Osteocyte (in vitro differentiated cells): Measurements from ENCODE around the gene EME2. TPM values are rescaled to one million over a fixed set of nuclear protein-coding genes. Genes with fewer than 3 reads are reported as not detected.

Experiments
- DNase-seq: peaks from one replicate; pipeline ENCODE4 v3.0.0; 2021; ENCODE audit warnings: mixed read lengths; ENCODE audit not compliant: unreplicated experiment; ENCODE audit errors: extremely low spot score
- H3K27ac Mint-ChIP-seq: one replicate; pipeline ENCODE4 v1.8.0; 2021; ENCODE audit warnings: mild to moderate bottlenecking, mixed read lengths; ENCODE audit not compliant: unreplicated experiment
- H3K27me3 Mint-ChIP-seq: one replicate; pipeline ENCODE4 v1.8.0; 2021; ENCODE audit warnings: mixed read lengths; ENCODE audit not compliant: unreplicated experiment
- H3K36me3 Mint-ChIP-seq: one replicate; pipeline ENCODE4 v1.8.0; 2021; ENCODE audit warnings: mixed read lengths; ENCODE audit not compliant: unreplicated experiment
- H3K4me1 Mint-ChIP-seq: one replicate; pipeline ENCODE4 v1.8.0; 2021; ENCODE audit warnings: mixed read lengths; ENCODE audit not compliant: unreplicated experiment
- H3K4me3 Mint-ChIP-seq: one replicate; pipeline ENCODE4 v1.8.0; 2021; ENCODE audit warnings: mild to moderate bottlenecking, moderate library complexity, mixed read lengths; ENCODE audit not compliant: unreplicated experiment
- H3K9me3 Mint-ChIP-seq: one replicate; pipeline ENCODE4 v1.8.0; 2021; ENCODE audit warnings: mixed read lengths; ENCODE audit not compliant: unreplicated experiment
- total RNA-seq: library from RNA; stranded (reverse); gene quantifications from 2 replicates; pipeline ENCODE4 v1.2.1, GENCODE V29; 2021
- TF ChIP-seq, protein P1 (sequence below): fragments of 200-600 bp; sonication (generic); IDR thresholded peaks from 2 replicates; pipeline ENCODE4 v1.5.0; 2021; ENCODE audit warnings: antibody characterized with exemption, mild to moderate bottlenecking, moderate library complexity

Gene EME2
- total RNA-seq, 1 donor from 2014 or later = 21.5 TPM

DNA sequence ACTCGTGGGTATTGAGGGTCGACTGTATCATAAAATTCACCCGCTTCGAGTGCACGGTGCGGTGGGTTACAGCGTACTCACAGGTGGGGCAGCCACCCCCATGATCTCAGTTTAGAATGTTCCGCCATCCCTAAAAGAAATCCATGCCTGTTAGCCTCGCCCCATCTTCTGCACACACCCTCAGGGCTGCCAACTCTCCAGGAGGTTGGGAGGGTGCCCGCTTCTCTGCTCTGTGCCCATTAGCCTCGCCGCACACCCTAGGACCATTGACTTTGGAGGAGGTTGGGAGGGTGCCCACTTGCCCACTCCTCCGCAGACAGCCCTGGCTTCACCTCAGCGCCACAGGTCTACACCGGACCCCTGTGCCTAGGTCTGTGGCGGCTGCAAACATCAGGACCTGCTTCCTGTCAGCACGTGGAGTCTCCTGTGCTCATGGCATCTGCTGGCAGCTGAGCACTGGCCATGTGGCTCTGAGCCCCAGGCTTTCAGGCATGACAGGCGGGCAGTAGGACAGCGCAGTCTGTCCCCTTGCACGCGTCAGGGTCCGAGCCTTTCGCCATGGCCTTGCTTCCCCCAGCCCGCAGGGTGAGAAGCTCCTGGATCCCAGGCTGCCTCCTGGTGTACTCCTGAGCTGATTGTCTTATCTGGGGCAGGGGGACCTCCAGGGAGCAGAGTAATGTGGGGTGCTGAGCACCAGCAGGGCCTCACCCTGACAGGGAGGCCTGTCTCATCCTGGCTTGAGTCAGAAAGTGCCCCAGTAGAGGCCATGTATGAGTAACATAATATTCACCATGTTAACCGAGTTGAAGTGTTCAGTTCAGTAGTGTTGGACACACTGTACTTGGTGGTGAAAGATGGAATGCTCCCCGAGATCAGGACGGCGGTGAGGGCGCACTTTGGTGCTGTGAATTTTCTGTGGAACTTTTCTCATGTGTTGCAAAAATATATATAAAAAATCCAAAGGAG, 23.2 kb upstream of the EME2 start:
- no peak for DNase-seq
- H3K27ac Mint-ChIP-seq = no peak overlapping the region
- no peaks in the 10 kb centered on the region for H3K9me3 Mint-ChIP-seq
- H3K4me3 Mint-ChIP-seq = no peak overlapping the region
- H3K4me1 Mint-ChIP-seq = peaks cover 30% of the 10 kb centered on the region
- no peaks in the 10 kb centered on the region for H3K27me3 Mint-ChIP-seq
- TF ChIP-seq, protein P1, sequence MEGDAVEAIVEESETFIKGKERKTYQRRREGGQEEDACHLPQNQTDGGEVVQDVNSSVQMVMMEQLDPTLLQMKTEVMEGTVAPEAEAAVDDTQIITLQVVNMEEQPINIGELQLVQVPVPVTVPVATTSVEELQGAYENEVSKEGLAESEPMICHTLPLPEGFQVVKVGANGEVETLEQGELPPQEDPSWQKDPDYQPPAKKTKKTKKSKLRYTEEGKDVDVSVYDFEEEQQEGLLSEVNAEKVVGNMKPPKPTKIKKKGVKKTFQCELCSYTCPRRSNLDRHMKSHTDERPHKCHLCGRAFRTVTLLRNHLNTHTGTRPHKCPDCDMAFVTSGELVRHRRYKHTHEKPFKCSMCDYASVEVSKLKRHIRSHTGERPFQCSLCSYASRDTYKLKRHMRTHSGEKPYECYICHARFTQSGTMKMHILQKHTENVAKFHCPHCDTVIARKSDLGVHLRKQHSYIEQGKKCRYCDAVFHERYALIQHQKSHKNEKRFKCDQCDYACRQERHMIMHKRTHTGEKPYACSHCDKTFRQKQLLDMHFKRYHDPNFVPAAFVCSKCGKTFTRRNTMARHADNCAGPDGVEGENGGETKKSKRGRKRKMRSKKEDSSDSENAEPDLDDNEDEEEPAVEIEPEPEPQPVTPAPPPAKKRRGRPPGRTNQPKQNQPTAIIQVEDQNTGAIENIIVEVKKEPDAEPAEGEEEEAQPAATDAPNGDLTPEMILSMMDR = no peak
- no peaks in the 10 kb centered on the region for H3K36me3 Mint-ChIP-seq

DNA sequence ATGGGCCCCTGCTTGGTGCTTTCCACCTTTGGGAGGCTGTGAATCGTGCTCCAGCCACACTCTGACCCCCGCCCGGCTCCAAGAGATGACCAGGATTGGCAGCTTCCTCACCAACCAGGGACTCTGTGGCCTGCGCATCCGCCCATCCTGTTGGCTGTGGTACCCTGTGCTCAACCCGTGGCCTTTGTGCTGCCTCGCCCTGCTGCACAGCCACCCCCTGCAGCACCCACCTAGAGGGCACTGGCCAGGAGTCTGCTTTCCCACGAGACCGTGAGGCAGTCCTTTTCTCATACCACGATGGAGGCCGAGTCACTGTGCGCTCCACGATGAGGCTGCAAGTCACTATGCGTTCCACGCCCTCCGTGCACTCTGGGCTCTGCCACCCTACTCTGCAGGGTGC, 20.7 kb upstream of the EME2 start:
- TF ChIP-seq, protein P1 = no peak
- H3K27me3 Mint-ChIP-seq = no peaks in the 10 kb centered on the region
- H3K27ac Mint-ChIP-seq = no peak overlapping the region
- H3K36me3 Mint-ChIP-seq = peaks cover 12% of the 10 kb centered on the region
- no peaks in the 10 kb centered on the region for H3K9me3 Mint-ChIP-seq
- H3K4me3 Mint-ChIP-seq = no peak overlapping the region
- DNase-seq = no peak
- peaks cover 5% of the 10 kb centered on the region for H3K4me1 Mint-ChIP-seq

DNA sequence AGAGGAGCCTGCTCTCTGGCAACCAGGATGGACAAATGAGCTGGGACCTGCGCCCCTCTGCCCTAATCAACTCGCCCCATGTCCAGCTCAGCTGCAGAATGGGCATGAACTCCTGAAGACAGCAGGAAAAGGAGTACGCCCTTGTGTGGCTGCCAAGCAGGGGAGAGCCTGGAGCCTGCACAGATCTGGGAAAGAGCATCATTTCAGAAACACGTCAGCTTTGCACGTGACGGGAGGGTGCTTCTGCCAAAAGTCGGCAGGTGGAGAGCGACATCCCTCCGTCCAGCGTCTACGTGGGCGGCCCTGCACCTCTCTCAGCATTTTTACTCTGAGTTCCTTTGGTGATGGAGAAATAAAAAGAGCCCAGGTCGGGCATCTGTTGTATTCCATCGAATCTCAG, 19.8 kb upstream of the EME2 start:
- Mint-ChIP-seq H3K9me3 (no peaks in the 10 kb centered on the region), H3K4me1 (peaks cover 1% of the 10 kb centered on the region), H3K4me3 (no peak overlapping the region), H3K27ac (no peak overlapping the region), H3K27me3 (no peaks in the 10 kb centered on the region), H3K36me3 (peaks cover 12% of the 10 kb centered on the region)
- DNase-seq = no peak
- TF ChIP-seq, protein P1 = no peak

DNA sequence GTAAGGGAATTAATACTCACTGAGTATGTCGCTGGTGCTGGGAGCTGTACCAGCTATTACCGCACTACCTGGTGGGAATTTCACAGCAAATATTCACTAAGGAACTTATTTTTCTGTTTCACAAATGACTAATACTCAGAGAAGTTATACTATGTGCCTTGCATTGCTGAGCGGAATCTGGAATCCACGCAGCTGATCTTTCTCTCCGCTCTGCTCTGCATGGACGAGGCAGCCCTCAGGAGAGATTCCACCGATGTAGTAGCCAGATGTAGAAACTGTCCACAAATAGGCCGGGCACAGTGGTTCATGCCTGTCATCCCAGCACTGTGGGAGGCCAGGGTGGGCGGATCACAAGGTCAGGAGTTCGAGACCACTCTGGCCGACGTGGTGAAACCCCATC, 18.4 kb upstream of the EME2 start:
- Mint-ChIP-seq H3K4me3 (no peak overlapping the region), H3K27me3 (no peaks in the 10 kb centered on the region), H3K36me3 (peaks cover 12% of the 10 kb centered on the region), H3K4me1 (no peaks in the 10 kb centered on the region), H3K27ac (no peak overlapping the region), H3K9me3 (no peaks in the 10 kb centered on the region)
- no peak for DNase-seq
- TF ChIP-seq, protein P1 = no peak

DNA sequence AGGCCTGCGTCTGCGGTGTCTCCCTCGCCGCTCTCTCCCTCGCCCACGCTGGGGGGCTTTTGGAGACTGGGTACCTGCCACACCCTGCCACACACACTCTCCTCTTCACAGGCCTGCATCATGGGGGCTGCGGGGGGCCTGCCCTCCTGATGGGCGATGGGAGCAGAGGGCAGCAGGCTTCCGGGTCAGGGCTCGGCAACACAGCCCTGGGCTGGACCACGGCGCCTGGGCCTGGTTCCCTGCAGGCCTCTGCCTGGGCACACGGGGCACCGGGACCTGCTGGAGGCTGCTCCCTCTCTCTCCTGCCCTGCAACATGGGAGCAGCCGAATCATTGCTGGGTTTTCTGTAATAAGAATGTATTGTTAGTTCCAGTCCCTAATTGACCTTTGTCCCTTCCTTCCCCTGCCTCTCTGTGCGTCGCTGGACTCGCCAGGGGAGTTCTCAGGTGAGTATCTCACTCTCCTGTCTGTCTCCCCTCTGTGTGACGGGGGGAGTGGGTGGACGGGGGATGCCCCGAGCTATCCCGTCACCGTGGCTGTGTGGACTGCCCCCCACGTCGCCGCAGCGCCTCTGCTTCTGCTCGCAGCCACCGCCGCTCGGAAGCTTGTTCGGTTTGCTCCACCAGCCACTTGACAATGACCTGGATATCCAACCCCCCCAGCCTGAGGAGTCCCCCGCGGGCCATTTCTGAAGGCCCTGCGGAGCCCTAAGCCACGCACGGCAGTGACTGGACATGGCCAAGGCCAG, 14.7 kb upstream of the EME2 start:
- Mint-ChIP-seq H3K9me3 (no peaks in the 10 kb centered on the region), H3K36me3 (peaks cover 17% of the 10 kb centered on the region), H3K4me1 (no peaks in the 10 kb centered on the region), H3K27ac (no peak overlapping the region), H3K27me3 (no peaks in the 10 kb centered on the region), H3K4me3 (no peak overlapping the region)
- no peak for DNase-seq
- TF ChIP-seq, protein P1 = no peak
